GM18951 (cell line): Measurements from ENCODE around the gene VDR.

Source experiments
- POLR2A ChIP-seq: IDR thresholded peaks from 4 replicates; pipeline ENCODE4 v1.6.1; 2011; ENCODE audit warnings: mild to moderate bottlenecking; ENCODE audit not compliant: insufficient read length, insufficient read depth; ENCODE audit errors: extremely low read depth
- in situ Hi-C: fragments of 300-500 bp; cut with MboI; formaldehyde crosslinking; loops from one replicate; pipeline ENCODE4 v1.12.0; 2022; ENCODE audit warnings: low sequenced_read_pairs, mixed read lengths, inconsistent platforms; ENCODE audit not compliant: unreplicated experiment

The VDR gene

GRCh38 chr12:47864646-47865235, 40.1 kb downstream of the VDR start:
- in situ Hi-C loops = no loop called here
- no peak for TF ChIP-seq POLR2A

- in situ Hi-C loops = no loop called here
- no peak for TF ChIP-seq POLR2A
Observed at GRCh38 chr12:47863985-47864384, 40.8 kb downstream of the VDR start.

- no peak for TF ChIP-seq POLR2A
- in situ Hi-C loops = no loop called here
Observed at GRCh38 chr12:47863467-47863866, 41.3 kb downstream of the VDR start.

GRCh38 chr12:47862881-47863280, 41.9 kb downstream of the VDR start:
- in situ Hi-C loops = no loop called here
- TF ChIP-seq POLR2A = no peak

- in situ Hi-C loops = no loop called here
- no peak for TF ChIP-seq POLR2A
Observed at GRCh38 chr12:47862167-47862750, 42.5 kb downstream of the VDR start.

GRCh38 chr12:47860873-47861272, 43.9 kb downstream of the VDR start:
- no peak for TF ChIP-seq POLR2A
- in situ Hi-C loops = no loop called here

GRCh38 chr12:47860279-47860841, 44.4 kb downstream of the VDR start:
- in situ Hi-C loops = no loop called here
- TF ChIP-seq POLR2A = no peak

- in situ Hi-C loops = no loop called here
- no peak for TF ChIP-seq POLR2A
Observed at GRCh38 chr12:47858511-47859266, 46.1 kb downstream of the VDR start.

GRCh38 chr12:47856721-47857575, 47.8 kb downstream of the VDR start:
- in situ Hi-C loops = no loop called here
- TF ChIP-seq POLR2A = no peak

- in situ Hi-C loops = no loop called here
- TF ChIP-seq POLR2A = no peak
Observed at GRCh38 chr12:47856094-47856493, 48.7 kb downstream of the VDR start.

GRCh38 chr12:47855502-47855901, 49.3 kb downstream of the VDR start:
- in situ Hi-C loops = no loop called here
- no peak for TF ChIP-seq POLR2A

GRCh38 chr12:47854531-47854930, 50.3 kb downstream of the VDR start:
- TF ChIP-seq POLR2A = no peak
- in situ Hi-C loops = no loop called here

- in situ Hi-C loops = no loop called here
Observed at GRCh38 chr12:47852096-47852571, 52.7 kb downstream of the VDR start.

More at GRCh38 chr12:47852096-47852571, 52.7 kb downstream of the VDR start:
- TF ChIP-seq POLR2A = no peak
